Measurements from ENCODE around the gene MRPL23.

The MRPL23 gene

GRCh38 chr11:1998290-1998689, 51.2 kb downstream of the MRPL23 start:
- DNase-seq = no peak

- no peak for DNase-seq
Observed at GRCh38 chr11:1998861-1999260, 51.7 kb downstream of the MRPL23 start.

- DNase-seq = no peak
Observed at GRCh38 chr11:2002042-2002776, 55.1 kb downstream of the MRPL23 start.

GRCh38 chr11:2002807-2003206, 55.7 kb downstream of the MRPL23 start:
- DNase-seq = no peak

- DNase-seq = no peak
Observed at GRCh38 chr11:2004466-2004865, 57.3 kb downstream of the MRPL23 start.

Measured in COR-L47 (cell line).